Gastroesophageal sphincter (tissue), 3 donors: ENCODE results near the gene AMD1.

Experiments
- EP300 ChIP-seq: sonication (generic); formaldehyde crosslinking; IDR thresholded peaks from one replicate; pipeline ENCODE4 v1.6.1; 2017; ENCODE audit warnings: antibody characterized with exemption, mild to moderate bottlenecking
- POLR2A ChIP-seq, 2 donors: fragments of 450-650 bp; IDR thresholded peaks; one replicate each; pipeline ENCODE4 v1.6.1; 2017; ENCODE audit warnings: antibody characterized with exemption in 2 of 2, mild to moderate bottlenecking in 2 of 2, moderate library complexity in 1 of 2
- POLR2AphosphoS5 ChIP-seq: sonication (generic); formaldehyde crosslinking; IDR thresholded peaks from one replicate; pipeline ENCODE4 v1.6.1; 2017; ENCODE audit warnings: antibody characterized with exemption
- TF ChIP-seq, protein P1 (sequence below), 4 experiments: fragments of 200-600 bp in 2 of 4; fragments of 450-650 bp in 2 of 4; sonication (generic) in 1 of 4; IDR thresholded peaks; one replicate each; pipeline ENCODE4 v1.5.1; 2017 to 2019; ENCODE audit warnings: antibody characterized with exemption in 4 of 4, mild to moderate bottlenecking in 2 of 4, moderate library complexity in 2 of 4

DNA sequence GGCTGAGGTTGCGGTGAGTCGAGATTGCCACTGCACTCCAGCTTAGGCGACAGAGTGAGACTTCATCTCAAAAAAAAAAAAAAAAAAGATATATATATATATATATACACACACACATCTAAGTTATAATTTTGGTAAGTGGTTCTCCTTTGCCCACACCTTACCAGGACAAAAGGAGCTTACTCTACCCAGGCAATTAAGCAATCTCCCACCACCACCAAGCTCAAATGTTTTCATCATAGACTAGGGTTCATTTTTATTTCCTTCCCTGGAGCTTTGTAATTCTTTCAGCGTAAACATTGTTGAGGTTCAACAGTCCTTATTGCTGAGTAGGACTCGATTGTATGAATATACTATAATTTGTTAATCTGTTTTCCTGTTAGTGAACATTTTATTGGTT, 23.5 kb downstream of the AMD1 start:
- no peak for TF ChIP-seq POLR2A (IDR thresholded peaks at IDR 0.05)
- TF ChIP-seq, protein P1, sequence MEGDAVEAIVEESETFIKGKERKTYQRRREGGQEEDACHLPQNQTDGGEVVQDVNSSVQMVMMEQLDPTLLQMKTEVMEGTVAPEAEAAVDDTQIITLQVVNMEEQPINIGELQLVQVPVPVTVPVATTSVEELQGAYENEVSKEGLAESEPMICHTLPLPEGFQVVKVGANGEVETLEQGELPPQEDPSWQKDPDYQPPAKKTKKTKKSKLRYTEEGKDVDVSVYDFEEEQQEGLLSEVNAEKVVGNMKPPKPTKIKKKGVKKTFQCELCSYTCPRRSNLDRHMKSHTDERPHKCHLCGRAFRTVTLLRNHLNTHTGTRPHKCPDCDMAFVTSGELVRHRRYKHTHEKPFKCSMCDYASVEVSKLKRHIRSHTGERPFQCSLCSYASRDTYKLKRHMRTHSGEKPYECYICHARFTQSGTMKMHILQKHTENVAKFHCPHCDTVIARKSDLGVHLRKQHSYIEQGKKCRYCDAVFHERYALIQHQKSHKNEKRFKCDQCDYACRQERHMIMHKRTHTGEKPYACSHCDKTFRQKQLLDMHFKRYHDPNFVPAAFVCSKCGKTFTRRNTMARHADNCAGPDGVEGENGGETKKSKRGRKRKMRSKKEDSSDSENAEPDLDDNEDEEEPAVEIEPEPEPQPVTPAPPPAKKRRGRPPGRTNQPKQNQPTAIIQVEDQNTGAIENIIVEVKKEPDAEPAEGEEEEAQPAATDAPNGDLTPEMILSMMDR (IDR thresholded peaks at IDR 0.05) = no peak
- no peak for TF ChIP-seq EP300
- TF ChIP-seq POLR2AphosphoS5 = no peak
